ENCODE data around the gene PTPN14. TPM values are rescaled to one million over a fixed set of nuclear protein-coding genes. Genes with fewer than 3 reads are reported as not detected.

PTPN14 gene
- total RNA-seq, 2 donors from 2014 or later = 9.8 to 11.8 TPM

DNA sequence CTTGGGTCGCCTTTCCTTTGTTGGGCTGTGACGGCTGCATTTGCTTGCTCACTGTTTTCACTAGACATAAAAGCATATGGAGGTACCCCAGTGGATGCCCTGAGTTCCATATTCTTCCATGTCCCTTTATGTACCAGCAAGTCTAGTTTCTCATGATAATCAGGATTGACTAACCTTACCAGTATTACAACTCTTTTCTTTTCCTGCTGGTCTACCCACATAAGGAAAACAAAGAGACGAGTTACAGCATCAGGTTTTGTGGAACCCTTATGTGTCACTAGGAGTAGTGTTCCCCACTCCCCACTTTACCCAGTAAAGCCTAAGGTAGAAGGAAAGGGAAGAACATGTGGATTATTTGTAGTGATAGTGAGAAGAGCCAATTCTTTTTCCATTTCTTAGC is 35.2 kb upstream of the PTPN14 start:
- Histone ChIP-seq H3K4me3 (no peak overlapping the region), H3K4me1 (no peaks in the 10 kb centered on the region), H3K27me3 (no peaks in the 10 kb centered on the region), H3K9me3 (no peaks in the 10 kb centered on the region), H3K27ac (no peak overlapping the region), H3K36me3 (no peaks in the 10 kb centered on the region), H3K9ac (ENCODE audit: low read depth in 2 of 2, low read length in 2 of 2) (no peak overlapping the region)
- TF ChIP-seq, protein P1, sequence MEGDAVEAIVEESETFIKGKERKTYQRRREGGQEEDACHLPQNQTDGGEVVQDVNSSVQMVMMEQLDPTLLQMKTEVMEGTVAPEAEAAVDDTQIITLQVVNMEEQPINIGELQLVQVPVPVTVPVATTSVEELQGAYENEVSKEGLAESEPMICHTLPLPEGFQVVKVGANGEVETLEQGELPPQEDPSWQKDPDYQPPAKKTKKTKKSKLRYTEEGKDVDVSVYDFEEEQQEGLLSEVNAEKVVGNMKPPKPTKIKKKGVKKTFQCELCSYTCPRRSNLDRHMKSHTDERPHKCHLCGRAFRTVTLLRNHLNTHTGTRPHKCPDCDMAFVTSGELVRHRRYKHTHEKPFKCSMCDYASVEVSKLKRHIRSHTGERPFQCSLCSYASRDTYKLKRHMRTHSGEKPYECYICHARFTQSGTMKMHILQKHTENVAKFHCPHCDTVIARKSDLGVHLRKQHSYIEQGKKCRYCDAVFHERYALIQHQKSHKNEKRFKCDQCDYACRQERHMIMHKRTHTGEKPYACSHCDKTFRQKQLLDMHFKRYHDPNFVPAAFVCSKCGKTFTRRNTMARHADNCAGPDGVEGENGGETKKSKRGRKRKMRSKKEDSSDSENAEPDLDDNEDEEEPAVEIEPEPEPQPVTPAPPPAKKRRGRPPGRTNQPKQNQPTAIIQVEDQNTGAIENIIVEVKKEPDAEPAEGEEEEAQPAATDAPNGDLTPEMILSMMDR (IDR thresholded peaks at IDR 0.05) = no peak
- intact Hi-C loops (cut with DNase I) = loop anchor here (5.0 kb wide), 2 partner anchors 199 to 324 kb away; no protein-coding TSS in a partner anchor
- DNase-seq = no peak

DNA sequence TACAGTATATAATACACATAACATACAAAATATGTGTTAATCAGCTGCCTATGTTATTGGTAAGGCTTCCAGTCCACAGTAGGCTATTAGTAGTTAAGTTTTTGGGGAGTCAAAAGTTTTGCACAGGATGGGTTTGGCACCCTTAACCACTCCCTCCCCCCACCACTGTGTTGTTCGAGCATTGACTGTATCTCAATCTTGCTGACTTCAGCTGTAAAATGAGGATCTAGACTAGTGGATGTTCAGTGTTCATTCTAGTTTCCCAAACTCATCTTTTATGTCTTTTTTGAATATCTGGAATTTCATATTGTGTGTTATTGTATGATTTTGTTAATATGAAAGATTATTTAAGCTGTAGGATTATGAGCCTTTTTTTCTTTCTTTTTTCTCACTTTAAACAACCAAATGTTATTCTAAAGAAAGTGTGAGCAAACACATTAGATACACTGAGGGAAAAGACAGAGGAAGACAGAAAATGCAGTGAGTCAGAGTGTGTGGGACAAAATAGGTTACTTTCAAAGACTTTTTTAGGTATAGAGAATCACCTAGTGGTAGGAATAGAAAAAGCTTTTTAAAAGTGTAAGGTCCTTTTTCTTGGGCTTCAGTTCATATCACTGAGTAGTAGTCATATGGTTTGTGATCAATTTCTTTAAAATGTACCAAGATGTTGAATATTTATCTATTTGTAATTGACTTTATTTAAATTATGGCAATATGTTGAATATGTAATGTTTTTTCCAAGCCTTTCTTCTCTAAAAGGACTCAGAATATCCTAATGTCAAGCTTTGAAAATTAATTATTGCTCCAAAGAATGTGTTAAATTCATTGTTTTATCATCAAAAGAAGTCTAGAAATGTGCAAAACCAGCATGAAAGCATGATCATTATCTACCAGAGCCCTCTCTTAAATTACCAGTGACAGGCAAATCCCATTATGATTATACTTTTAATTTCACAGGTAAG is 33.7 kb upstream of the PTPN14 start:
- intact Hi-C loops (cut with DNase I) = loop anchor here (2.0 to 5.0 kb wide), 3 partner anchors 198 to 323 kb away; no protein-coding TSS in a partner anchor
- DNase-seq = no peak
- no peaks in the 10 kb centered on the region for H3K4me1 ChIP-seq
- H3K27me3 ChIP-seq = no peaks in the 10 kb centered on the region
- H3K9me3 ChIP-seq = no peaks in the 10 kb centered on the region
- no peak overlapping the region for H3K9ac ChIP-seq (ENCODE audit: low read depth in 2 of 2, low read length in 2 of 2)
- no peak overlapping the region for H3K4me3 ChIP-seq
- no peak overlapping the region for H3K27ac ChIP-seq
- TF ChIP-seq, protein P1 (IDR thresholded peaks at IDR 0.05) = peak; percentile 43
- H3K36me3 ChIP-seq = no peaks in the 10 kb centered on the region

- H3K36me3 ChIP-seq = no peaks in the 10 kb centered on the region
- intact Hi-C loops (cut with DNase I) = loop anchor here (2.0 kb wide), 1 partner anchor 251 kb away; no protein-coding TSS in a partner anchor
- no peak overlapping the region for H3K4me3 ChIP-seq
- no peak overlapping the region for H3K27ac ChIP-seq
- H3K9me3 ChIP-seq = no peaks in the 10 kb centered on the region
- DNase-seq = no peak
- no peaks in the 10 kb centered on the region for H3K4me1 ChIP-seq
- no peak overlapping the region for H3K9ac ChIP-seq (ENCODE audit: low read depth in 2 of 2, low read length in 2 of 2)
- TF ChIP-seq, protein P1 (IDR thresholded peaks at IDR 0.05) = no peak
- H3K27me3 ChIP-seq = no peaks in the 10 kb centered on the region
Measured at GRCh38 chr1:214583824-214584554, 32.6 kb upstream of the PTPN14 start.

DNA sequence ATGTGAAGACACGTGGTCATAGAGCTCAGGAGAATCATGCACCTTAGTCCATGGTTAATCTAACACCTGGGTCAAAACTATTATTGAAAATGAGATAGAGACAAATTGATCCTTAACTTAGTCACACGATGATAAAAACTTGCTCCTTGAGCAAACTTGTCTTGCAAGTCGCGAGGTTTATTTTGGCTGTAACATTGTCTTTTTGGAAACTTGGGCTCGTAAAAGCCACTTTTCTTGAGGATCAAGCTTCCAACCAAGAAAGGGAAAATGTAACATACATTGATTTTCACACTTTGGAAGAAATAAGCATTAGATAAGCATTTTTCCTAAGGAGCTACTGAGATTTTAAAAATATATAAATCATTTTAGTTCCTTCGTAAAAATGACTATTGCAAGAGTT is 31.7 kb upstream of the PTPN14 start:
- H3K4me3 ChIP-seq = no peak overlapping the region
- no peak for DNase-seq
- H3K9me3 ChIP-seq = no peaks in the 10 kb centered on the region
- TF ChIP-seq, protein P1 (IDR thresholded peaks at IDR 0.05) = no peak
- no peaks in the 10 kb centered on the region for H3K36me3 ChIP-seq
- no peak overlapping the region for H3K27ac ChIP-seq
- H3K9ac ChIP-seq (ENCODE audit: low read depth in 2 of 2, low read length in 2 of 2) = no peak overlapping the region
- intact Hi-C loops (cut with DNase I) = no loop called here
- no peaks in the 10 kb centered on the region for H3K4me1 ChIP-seq
- H3K27me3 ChIP-seq = no peaks in the 10 kb centered on the region

DNA sequence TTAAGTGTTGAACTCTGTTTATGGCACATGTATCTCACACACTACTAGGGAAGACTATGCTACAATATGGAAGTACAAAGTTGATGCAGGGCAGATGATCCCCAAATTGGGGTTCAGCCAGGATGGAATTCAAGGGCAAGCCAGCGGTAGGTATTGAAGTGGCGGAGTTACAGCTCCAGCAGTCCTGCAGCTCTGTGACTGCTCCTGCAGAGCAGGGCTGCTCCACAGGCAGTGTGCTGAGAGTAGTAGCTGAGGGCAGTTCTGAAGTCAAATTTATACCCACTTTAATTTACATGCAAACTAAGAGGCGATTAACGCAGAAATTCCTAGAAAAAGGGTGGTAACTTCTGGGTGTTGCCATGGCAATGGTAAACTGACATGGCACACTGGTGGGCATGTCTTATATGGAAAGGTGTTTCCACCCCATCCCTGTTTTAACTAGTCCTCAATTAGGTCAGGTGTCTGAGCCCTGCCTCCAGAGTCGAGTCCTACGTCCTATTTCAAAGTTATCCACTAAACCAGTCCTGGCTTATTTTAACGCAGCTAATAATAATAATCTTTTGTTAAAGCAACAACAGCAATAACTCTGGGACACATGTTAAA is 31.0 kb upstream of the PTPN14 start:
- Histone ChIP-seq H3K36me3 (no peaks in the 10 kb centered on the region), H3K4me1 (no peaks in the 10 kb centered on the region), H3K27ac (no peak overlapping the region), H3K9ac (ENCODE audit: low read depth in 2 of 2, low read length in 2 of 2) (no peak overlapping the region), H3K27me3 (no peaks in the 10 kb centered on the region), H3K4me3 (no peak overlapping the region), H3K9me3 (no peaks in the 10 kb centered on the region)
- TF ChIP-seq, protein P1 (IDR thresholded peaks at IDR 0.05) = no peak
- intact Hi-C loops (cut with DNase I) = no loop called here
- no peak for DNase-seq
